ENCODE data around the gene PLEKHA7.

Gene PLEKHA7

DNA sequence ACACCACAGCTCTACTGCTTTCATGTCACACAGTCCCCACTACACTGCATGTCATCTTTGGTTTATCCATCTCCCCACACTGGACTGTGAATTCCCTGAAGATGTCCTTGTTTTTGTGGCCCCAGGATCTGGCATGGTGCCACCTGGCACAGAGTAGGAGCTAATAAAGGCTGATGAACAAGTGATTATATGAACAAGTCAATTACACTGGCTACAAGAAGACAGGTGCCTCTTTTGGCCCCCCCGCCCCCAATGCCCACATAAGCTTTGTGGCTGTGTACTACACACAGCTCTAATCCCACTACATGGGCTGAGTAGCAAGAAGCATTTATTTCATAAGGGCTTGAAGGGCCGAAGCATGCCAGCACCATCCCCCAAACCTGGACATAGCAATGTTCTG, 24.7 kb downstream of the PLEKHA7 start:
- Mint-ChIP-seq H3K27ac (no peak overlapping the region), H3K27me3 (no peaks in the 10 kb centered on the region), H3K4me3 (no peak overlapping the region)

DNA sequence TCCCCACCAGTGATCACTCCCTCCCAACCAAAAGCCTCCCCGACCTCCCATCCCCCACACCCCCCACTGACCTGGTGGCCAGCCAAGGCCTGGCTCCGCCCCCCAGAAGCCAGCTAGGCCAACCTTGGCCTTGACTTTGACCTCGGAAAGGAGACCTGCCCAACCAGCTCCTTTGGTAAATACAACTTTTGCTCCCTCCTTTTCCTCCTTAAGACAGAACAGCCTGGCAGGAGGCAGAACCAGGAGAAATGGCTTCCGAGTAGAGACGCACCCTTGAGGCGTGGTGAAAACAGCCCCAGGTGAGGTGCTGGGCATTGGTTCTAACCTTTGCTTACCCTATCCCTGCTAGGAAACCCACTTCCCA, 27.0 kb downstream of the PLEKHA7 start:
- H3K4me1 Mint-ChIP-seq: peaks cover 25% of the 10 kb centered on the region
- no peaks in the 10 kb centered on the region for H3K9me3 Mint-ChIP-seq
- no peaks in the 10 kb centered on the region for H3K36me3 Mint-ChIP-seq
- no peak overlapping the region for H3K27ac Mint-ChIP-seq
- no peak overlapping the region for H3K4me3 Mint-ChIP-seq
- no peaks in the 10 kb centered on the region for H3K27me3 Mint-ChIP-seq

More for the DNA sequence above, 24.7 kb downstream of the PLEKHA7 start:
- H3K36me3 Mint-ChIP-seq: no peaks in the 10 kb centered on the region
- H3K9me3 Mint-ChIP-seq: no peaks in the 10 kb centered on the region
- H3K4me1 Mint-ChIP-seq: peaks cover 25% of the 10 kb centered on the region

DNA sequence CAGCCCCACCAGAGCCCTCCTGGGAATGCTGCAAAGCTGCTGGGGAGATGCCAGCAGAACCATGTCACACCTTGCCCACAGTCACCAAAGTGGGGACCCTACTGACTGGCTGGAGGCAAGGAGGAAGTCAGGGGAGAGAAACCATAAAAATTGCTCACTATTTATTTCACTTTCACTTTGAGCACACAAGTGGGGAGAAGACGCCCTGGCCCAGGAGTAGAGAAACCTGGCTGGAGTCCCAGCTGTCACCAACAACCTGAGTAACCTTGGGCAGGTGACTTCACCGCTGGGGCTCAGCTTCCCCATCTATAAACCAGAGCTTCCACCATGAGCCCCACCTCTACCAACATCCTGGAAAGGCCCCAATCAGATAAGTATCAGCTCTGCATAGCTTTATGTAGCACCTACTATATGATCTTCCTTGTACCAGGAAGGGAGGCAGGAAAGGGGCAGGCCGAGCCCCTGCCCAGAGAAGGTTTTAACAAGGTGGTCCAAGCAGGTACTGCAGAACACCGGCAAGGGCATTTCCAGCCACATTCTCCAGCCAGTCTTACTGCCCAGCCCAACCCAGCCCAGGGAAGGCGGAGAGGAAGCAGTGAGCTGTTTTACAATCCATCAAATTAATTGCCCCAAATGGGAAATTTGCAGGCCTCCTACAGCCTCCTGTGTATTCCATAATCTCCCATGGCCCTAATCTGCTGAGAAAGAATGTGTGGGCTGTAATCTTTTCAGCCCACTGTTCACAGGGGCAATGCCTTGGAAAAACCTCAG, 27.6 kb downstream of the PLEKHA7 start:
- H3K27ac Mint-ChIP-seq: no peak overlapping the region
- H3K4me1 Mint-ChIP-seq: peaks cover 25% of the 10 kb centered on the region
- no peaks in the 10 kb centered on the region for H3K9me3 Mint-ChIP-seq
- H3K4me3 Mint-ChIP-seq: peak overlapping the region; percentile 16
- no peaks in the 10 kb centered on the region for H3K36me3 Mint-ChIP-seq
- H3K27me3 Mint-ChIP-seq: no peaks in the 10 kb centered on the region

DNA sequence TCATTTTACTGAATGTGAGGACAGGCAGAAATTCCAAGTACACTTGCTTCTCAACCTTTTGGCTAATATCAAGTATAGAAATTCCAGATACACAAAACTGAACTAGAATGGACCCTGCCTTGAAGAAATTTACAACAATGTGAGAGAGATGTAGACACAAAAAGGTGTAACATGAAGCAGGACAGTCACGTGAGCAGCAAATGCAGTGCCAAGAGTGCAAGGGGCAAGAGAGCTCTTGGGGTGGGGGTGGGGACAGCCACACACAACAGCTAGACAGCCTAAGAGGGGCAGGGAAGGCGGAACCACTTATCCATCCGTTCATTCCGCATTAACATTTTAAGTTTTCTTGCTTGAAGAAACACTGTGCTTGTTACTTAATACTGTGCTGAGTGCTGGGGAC, 28.9 kb downstream of the PLEKHA7 start:
- peak overlapping the region; percentile 10 for H3K27ac Mint-ChIP-seq
- H3K27me3 Mint-ChIP-seq: no peaks in the 10 kb centered on the region
- no peak overlapping the region for H3K4me3 Mint-ChIP-seq
- H3K36me3 Mint-ChIP-seq: no peaks in the 10 kb centered on the region
- no peaks in the 10 kb centered on the region for H3K9me3 Mint-ChIP-seq
- peaks cover 25% of the 10 kb centered on the region for H3K4me1 Mint-ChIP-seq

DNA sequence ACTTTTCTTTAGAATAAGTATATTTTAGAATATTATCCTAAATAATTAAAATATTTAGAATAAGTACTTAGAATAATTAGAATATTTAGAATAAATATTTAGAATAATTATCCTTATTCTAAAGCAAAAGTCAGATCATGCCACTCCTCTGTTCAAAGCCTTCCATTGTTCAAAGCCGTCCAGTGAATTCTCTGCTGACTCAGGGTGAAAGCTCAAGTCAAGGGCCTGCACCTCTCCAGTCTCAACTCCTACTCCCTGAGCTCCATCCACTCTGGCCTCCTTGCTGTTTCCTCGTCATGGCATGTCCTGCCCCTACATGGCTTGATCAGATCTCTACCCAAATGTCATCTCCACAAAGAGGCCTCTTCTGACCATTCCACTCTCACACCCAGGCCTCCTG, 30.0 kb downstream of the PLEKHA7 start:
- H3K27me3 Mint-ChIP-seq: no peaks in the 10 kb centered on the region
- no peak overlapping the region for H3K4me3 Mint-ChIP-seq
- peaks cover 25% of the 10 kb centered on the region for H3K4me1 Mint-ChIP-seq
- H3K9me3 Mint-ChIP-seq: no peaks in the 10 kb centered on the region
- no peaks in the 10 kb centered on the region for H3K36me3 Mint-ChIP-seq
- H3K27ac Mint-ChIP-seq: no peak overlapping the region

DNA sequence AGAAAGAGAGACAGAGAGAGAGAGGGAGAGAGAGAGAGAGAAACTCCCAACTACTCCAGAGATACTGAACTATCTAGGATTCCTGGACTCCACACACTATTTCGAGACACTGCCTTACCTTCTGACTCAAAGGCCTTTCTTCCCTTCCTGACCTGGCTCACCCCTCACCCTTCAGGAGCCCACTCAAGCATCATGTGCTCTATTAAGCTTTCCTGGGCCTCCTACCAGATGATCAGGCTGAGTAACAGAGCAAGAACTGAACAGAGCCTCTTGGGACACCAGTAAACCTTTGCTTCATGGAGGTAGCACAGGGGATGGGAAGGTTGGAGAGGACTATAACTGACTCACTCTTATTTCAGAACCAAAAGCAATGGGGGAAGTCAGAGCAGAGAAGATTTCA, 31.4 kb downstream of the PLEKHA7 start:
- no peaks in the 10 kb centered on the region for H3K27me3 Mint-ChIP-seq
- H3K36me3 Mint-ChIP-seq: no peaks in the 10 kb centered on the region
- peaks cover 24% of the 10 kb centered on the region for H3K4me1 Mint-ChIP-seq
- H3K27ac Mint-ChIP-seq: peak overlapping the region; percentile 19
- no peaks in the 10 kb centered on the region for H3K9me3 Mint-ChIP-seq
- no peak overlapping the region for H3K4me3 Mint-ChIP-seq

DNA sequence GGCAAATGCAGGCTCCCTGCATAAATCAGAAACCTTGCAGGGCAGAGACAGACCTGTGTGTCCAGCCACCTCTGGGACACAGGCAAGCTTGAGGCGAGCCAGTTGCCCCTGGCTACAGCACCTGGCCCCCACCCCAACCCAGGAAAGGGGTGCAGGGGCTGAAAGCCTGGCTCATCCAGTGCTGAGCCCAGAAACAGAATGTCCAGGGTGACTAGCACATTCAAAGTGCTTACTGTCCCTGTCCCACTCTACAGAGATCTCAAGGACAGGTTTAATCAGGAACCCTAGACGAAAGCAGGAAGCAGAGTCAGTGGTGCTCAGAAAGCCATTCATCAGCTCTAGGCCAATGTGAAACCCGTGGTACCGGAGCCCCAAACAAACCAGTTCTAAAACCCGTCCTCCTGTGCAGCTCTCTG, 31.9 kb downstream of the PLEKHA7 start:
- H3K36me3 Mint-ChIP-seq: no peaks in the 10 kb centered on the region
- no peak overlapping the region for H3K4me3 Mint-ChIP-seq
- H3K27ac Mint-ChIP-seq: no peak overlapping the region
- H3K27me3 Mint-ChIP-seq: no peaks in the 10 kb centered on the region
- no peaks in the 10 kb centered on the region for H3K9me3 Mint-ChIP-seq
- H3K4me1 Mint-ChIP-seq: peaks cover 18% of the 10 kb centered on the region

DNA sequence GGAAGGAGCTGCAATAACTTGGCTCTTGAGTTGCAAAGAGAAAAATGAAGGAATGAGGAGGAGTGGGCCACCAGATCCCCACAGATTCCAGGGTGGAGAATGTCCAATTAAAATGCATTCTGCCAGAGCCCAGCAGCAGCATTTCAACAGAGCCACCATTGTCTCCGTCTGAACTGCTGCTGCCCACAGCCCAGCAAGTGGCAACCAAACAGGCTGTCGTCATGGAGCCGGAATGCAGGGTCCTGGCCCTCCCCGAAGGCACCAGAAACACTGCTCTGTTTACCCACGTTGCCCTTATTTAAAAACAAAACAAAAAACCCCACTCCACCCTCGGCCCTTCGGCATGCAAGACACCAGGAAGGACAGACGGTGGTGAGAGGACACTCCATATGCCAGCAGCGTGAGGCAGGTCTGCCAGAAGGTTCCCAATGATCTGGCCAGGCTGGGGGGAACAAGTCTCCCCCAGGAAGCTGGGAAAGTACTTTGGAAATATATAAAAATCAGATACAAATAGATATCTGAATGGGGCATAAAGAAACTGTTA, 32.5 kb downstream of the PLEKHA7 start:
- H3K27ac Mint-ChIP-seq: no peak overlapping the region
- H3K4me3 Mint-ChIP-seq: no peak overlapping the region
- peaks cover 16% of the 10 kb centered on the region for H3K4me1 Mint-ChIP-seq
- H3K27me3 Mint-ChIP-seq: no peaks in the 10 kb centered on the region
- no peaks in the 10 kb centered on the region for H3K36me3 Mint-ChIP-seq
- no peaks in the 10 kb centered on the region for H3K9me3 Mint-ChIP-seq

DNA sequence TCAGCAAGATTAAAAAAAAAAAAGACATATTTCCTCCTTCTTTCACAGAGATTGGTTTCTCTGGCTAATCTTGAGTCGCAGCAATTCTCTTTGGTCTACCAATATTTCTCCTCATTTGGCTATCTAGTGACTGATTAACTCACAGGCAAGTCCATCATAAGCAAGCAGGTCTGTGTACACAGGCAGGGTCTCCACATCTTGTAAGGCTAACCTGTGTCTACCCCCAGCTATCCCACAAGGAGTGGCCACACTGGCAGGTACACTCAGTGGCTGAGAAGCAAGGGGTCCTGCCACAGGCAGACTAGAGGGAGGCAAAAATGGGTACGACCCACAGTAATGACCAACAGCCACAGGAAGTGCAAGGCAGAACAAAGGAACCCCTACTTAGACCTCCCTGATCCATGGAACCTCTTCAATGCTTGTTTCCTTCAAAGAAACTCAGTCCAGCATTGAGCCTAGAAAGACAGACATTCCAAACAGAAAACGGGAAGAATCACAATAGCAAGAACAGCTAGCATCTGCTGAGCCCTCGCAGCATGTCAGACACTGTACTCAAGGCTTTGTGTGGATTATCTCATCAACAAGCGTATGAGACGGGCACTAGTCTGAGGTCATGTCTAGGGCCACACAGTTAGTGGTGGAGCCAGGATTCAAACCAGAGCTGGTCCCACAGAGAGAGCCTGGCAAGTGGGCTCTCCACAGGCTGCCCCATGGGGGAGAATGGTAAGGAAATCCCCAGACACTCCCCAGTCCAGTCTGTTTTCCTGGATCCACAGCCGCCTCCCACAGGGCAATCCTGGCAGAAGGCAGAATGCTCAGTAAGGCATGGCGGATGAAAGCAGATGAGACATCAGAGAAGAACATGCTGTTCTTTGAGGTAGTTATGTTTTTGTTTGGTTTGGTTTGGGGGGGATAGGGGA, 34.3 kb downstream of the PLEKHA7 start:
- Mint-ChIP-seq H3K9me3 (no peaks in the 10 kb centered on the region), H3K4me3 (no peak overlapping the region), H3K27ac (no peak overlapping the region), H3K4me1 (no peaks in the 10 kb centered on the region), H3K36me3 (no peaks in the 10 kb centered on the region), H3K27me3 (no peaks in the 10 kb centered on the region)

DNA sequence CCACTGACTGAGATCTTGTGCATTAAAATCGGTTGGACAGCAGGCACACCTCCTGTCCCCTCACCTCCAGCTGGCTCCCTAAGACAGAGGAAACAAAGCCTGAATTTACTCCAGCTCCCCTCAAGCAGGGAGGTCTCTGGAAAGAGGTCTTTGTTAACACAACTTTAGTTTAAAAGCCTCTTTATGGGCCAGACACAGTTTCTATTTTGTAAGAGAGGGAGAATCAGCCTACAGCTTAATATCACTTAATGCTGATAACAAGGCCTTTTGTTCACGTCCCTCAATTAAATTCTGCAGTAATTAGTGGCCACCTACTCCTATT, 36.3 kb downstream of the PLEKHA7 start:
- Mint-ChIP-seq H3K27me3 (no peaks in the 10 kb centered on the region), H3K9me3 (no peaks in the 10 kb centered on the region), H3K36me3 (no peaks in the 10 kb centered on the region), H3K4me1 (no peaks in the 10 kb centered on the region), H3K4me3 (no peak overlapping the region), H3K27ac (no peak overlapping the region)

DNA sequence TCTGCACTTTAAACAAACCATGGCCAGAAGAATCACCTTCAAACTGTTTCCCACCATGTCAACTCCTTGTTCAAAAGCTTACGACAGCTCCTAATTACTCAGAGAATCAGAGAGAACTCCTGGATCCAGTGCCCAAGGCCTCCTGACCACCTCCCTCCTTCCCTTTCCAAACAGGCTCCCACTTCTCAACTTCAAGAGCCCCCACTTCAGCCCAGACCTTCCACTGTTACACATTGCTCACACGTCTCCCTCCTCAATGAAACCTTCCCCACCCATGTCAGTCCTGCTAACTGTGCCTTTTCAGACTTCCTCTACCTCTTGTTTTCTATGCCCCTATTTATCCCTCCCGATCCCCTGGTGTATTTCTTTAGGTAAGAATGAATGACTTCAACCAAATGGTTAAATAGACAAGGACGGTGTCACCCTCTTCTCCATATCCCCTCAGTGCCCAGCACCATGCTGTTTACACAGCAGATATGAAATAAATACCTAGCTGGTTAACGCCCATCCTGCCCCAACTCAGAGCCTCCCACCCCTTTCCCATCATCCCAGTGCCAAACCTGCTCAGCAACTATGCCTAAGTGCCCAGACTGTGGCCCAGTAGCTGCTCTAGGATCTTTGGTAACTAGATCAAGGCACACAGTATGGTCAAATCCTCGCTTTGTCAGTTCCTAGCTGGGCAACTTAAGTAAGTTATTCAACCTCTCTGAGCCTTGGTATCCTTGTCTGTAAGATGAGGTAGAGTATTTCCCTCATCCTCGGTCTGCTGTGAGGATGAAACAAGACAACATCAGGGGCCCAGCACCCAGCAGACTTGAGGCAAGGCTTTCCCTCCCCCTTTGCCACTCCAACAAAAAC, 36.8 kb downstream of the PLEKHA7 start:
- Mint-ChIP-seq H3K9me3 (no peaks in the 10 kb centered on the region), H3K36me3 (no peaks in the 10 kb centered on the region), H3K4me3 (no peak overlapping the region), H3K27ac (peak overlapping the region; percentile 10), H3K4me1 (no peaks in the 10 kb centered on the region), H3K27me3 (no peaks in the 10 kb centered on the region)

DNA sequence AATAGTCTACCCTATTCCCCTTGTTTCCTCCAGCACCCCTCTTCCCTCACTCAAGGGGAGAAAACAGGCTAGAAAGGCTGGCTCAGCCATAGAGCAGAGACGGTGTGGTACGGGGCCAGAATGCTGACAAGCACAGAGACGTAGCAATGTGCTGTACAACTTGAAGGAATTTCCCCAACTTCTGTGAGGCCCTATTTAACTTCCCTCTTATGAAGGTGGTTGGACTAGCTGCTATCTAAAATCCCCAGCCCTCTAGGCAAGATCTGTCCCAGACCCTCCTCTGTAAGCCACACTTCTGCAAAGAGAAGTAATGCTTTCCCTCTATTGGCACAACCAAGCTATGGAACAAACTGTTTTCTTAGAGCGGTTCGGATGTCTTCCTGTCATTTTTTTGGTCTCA, 37.8 kb downstream of the PLEKHA7 start:
- no peak overlapping the region for H3K27ac Mint-ChIP-seq
- no peaks in the 10 kb centered on the region for H3K36me3 Mint-ChIP-seq
- no peaks in the 10 kb centered on the region for H3K9me3 Mint-ChIP-seq
- H3K27me3 Mint-ChIP-seq: no peaks in the 10 kb centered on the region
- H3K4me1 Mint-ChIP-seq: no peaks in the 10 kb centered on the region
- H3K4me3 Mint-ChIP-seq: no peak overlapping the region

DNA sequence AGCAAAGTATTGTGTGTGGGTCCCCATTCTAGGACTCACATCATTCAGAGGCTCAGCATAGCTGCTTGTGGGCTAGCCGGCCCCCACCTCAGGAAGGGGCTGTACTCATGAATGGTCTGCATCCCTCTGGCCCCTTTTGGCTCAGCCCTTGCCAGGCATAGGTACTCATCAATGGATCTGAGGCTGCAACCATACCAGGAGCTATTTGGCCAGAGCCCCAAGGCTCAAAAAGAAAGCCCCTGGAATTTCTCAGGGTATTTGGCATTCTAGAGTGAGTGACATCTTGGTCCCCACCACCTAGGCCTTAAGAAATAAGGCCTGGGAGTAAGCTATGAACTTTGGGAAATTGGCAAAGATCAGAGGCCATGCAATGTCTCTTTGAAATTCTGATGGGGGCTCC, 38.3 kb downstream of the PLEKHA7 start:
- H3K36me3 Mint-ChIP-seq: no peaks in the 10 kb centered on the region
- no peaks in the 10 kb centered on the region for H3K4me1 Mint-ChIP-seq
- no peak overlapping the region for H3K27ac Mint-ChIP-seq
- H3K27me3 Mint-ChIP-seq: no peaks in the 10 kb centered on the region
- H3K4me3 Mint-ChIP-seq: no peak overlapping the region
- no peaks in the 10 kb centered on the region for H3K9me3 Mint-ChIP-seq

DNA sequence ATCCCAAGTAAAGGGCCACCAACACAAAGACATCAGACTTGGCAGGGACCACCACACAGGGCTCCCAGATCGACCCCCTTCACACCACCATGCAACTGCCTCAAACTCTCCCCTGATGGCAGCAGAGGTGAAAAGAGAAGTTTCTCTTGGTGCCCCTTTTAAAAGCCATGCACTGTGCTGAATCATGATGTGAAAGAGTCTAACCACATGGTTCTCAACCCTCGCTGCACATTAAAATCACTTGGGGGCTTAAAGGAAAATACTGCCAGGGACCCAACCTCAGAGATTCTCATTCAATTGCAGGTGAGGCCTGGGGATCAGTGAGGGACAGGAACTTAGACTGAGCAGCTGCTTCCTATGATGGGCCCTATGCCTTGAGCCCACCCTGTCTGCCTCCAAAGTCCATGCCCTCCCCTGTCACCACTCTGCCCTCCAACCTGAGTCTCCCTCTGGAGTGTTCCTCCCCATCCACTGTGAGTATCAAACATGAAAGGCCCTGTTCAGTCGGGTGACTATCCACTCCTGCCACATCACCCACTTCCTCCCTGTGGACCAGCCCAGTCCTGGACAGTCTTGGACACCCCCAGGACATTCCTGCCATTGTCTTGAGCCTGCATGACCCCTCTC, 40.8 kb downstream of the PLEKHA7 start:
- no peaks in the 10 kb centered on the region for H3K9me3 Mint-ChIP-seq
- no peak overlapping the region for H3K27ac Mint-ChIP-seq
- H3K36me3 Mint-ChIP-seq: no peaks in the 10 kb centered on the region
- no peaks in the 10 kb centered on the region for H3K27me3 Mint-ChIP-seq
- H3K4me3 Mint-ChIP-seq: no peak overlapping the region
- H3K4me1 Mint-ChIP-seq: no peaks in the 10 kb centered on the region
